Mesendoderm (in vitro differentiated cells): Measurements from ENCODE around the gene RPRD1B. TPM values are rescaled to one million over a fixed set of nuclear protein-coding genes. Genes with fewer than 3 reads are reported as not detected.

Experiments used
- DNase-seq: peaks from one replicate; pipeline ENCODE4 v3.0.0; 2013
- H2AK5ac ChIP-seq: 2 replicates; pipeline ENCODE4 v1.6.1; 2013; ENCODE audit warnings: low read length, inconsistent platforms
- H2BK120ac ChIP-seq: 2 replicates; pipeline ENCODE4 v1.6.1; 2013; ENCODE audit warnings: low read depth, mild to moderate bottlenecking, low read length, moderate library complexity, mixed read lengths
- H2BK15ac ChIP-seq: replicated peaks from 2 replicates; pipeline ENCODE4 v1.6.1; 2013; ENCODE audit warnings: low read depth, mild to moderate bottlenecking, moderate library complexity
- H2BK5ac ChIP-seq: 2 replicates; pipeline ENCODE4 v1.6.1; 2013; ENCODE audit warnings: low read length, inconsistent platforms
- H3K18ac ChIP-seq: 2 replicates; pipeline ENCODE4 v1.6.1; 2013; ENCODE audit warnings: mild to moderate bottlenecking, low read length, mixed read lengths
- H3K23ac ChIP-seq: one replicate; pipeline ENCODE4 v1.6.1; 2013; ENCODE audit warnings: low read length
- H3K27ac ChIP-seq: 2 replicates; pipeline ENCODE4 v1.5.1; 2013; ENCODE audit warnings: low read depth, mild to moderate bottlenecking, inconsistent platforms, low read length, moderate library complexity
- H3K27me3 ChIP-seq: 2 replicates; pipeline ENCODE4 v1.6.1; 2013; ENCODE audit warnings: low read length, control low read depth, mild to moderate bottlenecking, inconsistent platforms; ENCODE audit not compliant: insufficient read depth, poor library complexity
- H3K36me3 ChIP-seq: 2 replicates; pipeline ENCODE4 v1.6.1; 2013; ENCODE audit warnings: low read length, inconsistent platforms; ENCODE audit not compliant: control insufficient read depth, insufficient read depth
- H3K4ac ChIP-seq: one replicate; pipeline ENCODE4 v1.6.1; 2013; ENCODE audit warnings: low read depth, mild to moderate bottlenecking, low read length, moderate library complexity
- H3K4me1 ChIP-seq: 2 replicates; pipeline ENCODE4 v1.6.1; 2013; ENCODE audit warnings: low read depth, low read length, inconsistent platforms; ENCODE audit not compliant: control insufficient read depth
- H3K4me2 ChIP-seq: 2 replicates; pipeline ENCODE4 v1.6.1; 2013; ENCODE audit warnings: low read length
- H3K4me3 ChIP-seq: 2 replicates; pipeline ENCODE4 v1.5.1; 2013; ENCODE audit warnings: mild to moderate bottlenecking, low read length
- H3K56ac ChIP-seq: one replicate; pipeline ENCODE4 v1.6.1; 2013; ENCODE audit warnings: low read length
- H3K79me1 ChIP-seq: 2 replicates; pipeline ENCODE4 v1.6.1; 2013; ENCODE audit warnings: low read length, inconsistent platforms
- H3K79me2 ChIP-seq: 2 replicates; pipeline ENCODE4 v1.6.1; 2013; ENCODE audit warnings: mild to moderate bottlenecking, low read length; ENCODE audit not compliant: control insufficient read depth, insufficient read depth
- H3K9ac ChIP-seq: 2 replicates; pipeline ENCODE4 v1.6.1; 2013; ENCODE audit warnings: low read length, inconsistent platforms
- H4K5ac ChIP-seq: one replicate; pipeline ENCODE4 v1.6.1; 2013; ENCODE audit warnings: low read length
- H4K8ac ChIP-seq: one replicate; pipeline ENCODE4 v1.6.1; 2013; ENCODE audit warnings: low read depth, mild to moderate bottlenecking, control low read depth, low read length, moderate library complexity
- WGBS: extraction: QIAGEN DNeasy Blood & Tissue Kit; methylation state at CpG from one replicate; pipeline ENCODE4 v1.1.7; 2013; ENCODE audit warnings: low lambda C conversion rate, missing lambda C conversion rate; ENCODE audit not compliant: insufficient coverage; ENCODE audit errors: extremely low coverage; 5-methylcytosine and 5-hydroxymethylcytosine counted together
- polyA plus RNA-seq, 2 experiments: library from polyadenylated mRNA; stranded (reverse); fragments of 200-250 nt; gene quantifications; one replicate each; pipeline ENCODE4 v1.2.3, GENCODE V29; 2013

Gene RPRD1B
- 26.3 TPM for polyA plus RNA-seq (2013, experiment 1 of 2)
- polyA plus RNA-seq (2013, experiment 2 of 2) = 25.7 TPM

- H3K79me2 ChIP-seq = peaks cover 57% of the 10 kb centered on the region
- peak within 1 kb of the TSS; percentile 89 for H3K4me3 ChIP-seq
- peaks cover 1% of the 10 kb centered on the region for H3K36me3 ChIP-seq
- peak within 1 kb of the TSS; percentile 88 for H3K4ac ChIP-seq
- peak; percentile 96 for DNase-seq
- peak within 1 kb of the TSS; percentile 71 for H3K27ac ChIP-seq
- peaks cover 34% of the 10 kb centered on the region for H3K79me1 ChIP-seq
- peak within 1 kb of the TSS; percentile 99 for H3K56ac ChIP-seq
- H2BK15ac ChIP-seq = no peak within 1 kb of the TSS
- no peak within 1 kb of the TSS for H2BK120ac ChIP-seq
- H3K18ac ChIP-seq = no peak within 1 kb of the TSS
- H3K4me2 ChIP-seq = peak within 1 kb of the TSS; percentile 88
- H2BK5ac ChIP-seq = peak within 1 kb of the TSS; percentile 86
- H3K23ac ChIP-seq = peak within 1 kb of the TSS; percentile 59
- H3K9ac ChIP-seq = peak within 1 kb of the TSS; percentile 96
- H3K4me1 ChIP-seq = peaks cover 13% of the 10 kb centered on the region
- no peak within 1 kb of the TSS for H4K8ac ChIP-seq
- H3K27me3 ChIP-seq = no peaks in the 10 kb centered on the region
- peak within 1 kb of the TSS; percentile 61 for H4K5ac ChIP-seq
- WGBS = no CpG with 5 or more reads among the region's 69 CpGs
- peak within 1 kb of the TSS; percentile 75 for H2AK5ac ChIP-seq
Observed at GRCh38 chr20:38033330-38034107, at the start of gene RPRD1B, which contains the start of gene TTI1. TSS of gene RPRD1B (plus strand) at chr20:38033746. CDS start at chr20:38033948, 202 bp downstream. TSS of gene TTI1 (minus strand) at chr20:38033456. CDS start at chr20:38013816, 19,640 bp downstream.

GRCh38 chr20:37984018-37984785 lies 49.3 kb upstream of the RPRD1B start:
- H3K23ac ChIP-seq = no peak overlapping the region
- H2AK5ac ChIP-seq = no peak overlapping the region
- H4K8ac ChIP-seq = no peak overlapping the region
- no CpG with 5 or more reads among the region's 14 CpGs for WGBS
- no peak overlapping the region for H2BK5ac ChIP-seq
- H4K5ac ChIP-seq = no peak overlapping the region
- H3K18ac ChIP-seq = no peak overlapping the region
- no peak overlapping the region for H3K9ac ChIP-seq
- no peaks in the 10 kb centered on the region for H3K36me3 ChIP-seq
- no peaks in the 10 kb centered on the region for H3K4me1 ChIP-seq
- H2BK15ac ChIP-seq = no peak overlapping the region
- no peak overlapping the region for H3K4ac ChIP-seq
- no peak overlapping the region for H3K27ac ChIP-seq
- no peaks in the 10 kb centered on the region for H3K79me1 ChIP-seq
- H3K4me2 ChIP-seq = no peak overlapping the region
- H3K4me3 ChIP-seq = no peak overlapping the region
- no peak for DNase-seq
- H2BK120ac ChIP-seq = no peak overlapping the region
- H3K79me2 ChIP-seq = no peaks in the 10 kb centered on the region
- H3K56ac ChIP-seq = no peak overlapping the region
- no peaks in the 10 kb centered on the region for H3K27me3 ChIP-seq

- no CpG with 5 or more reads among the region's 9 CpGs for WGBS
- no peak overlapping the region for H3K56ac ChIP-seq
- no peak overlapping the region for H2BK120ac ChIP-seq
- no peaks in the 10 kb centered on the region for H3K4me1 ChIP-seq
- H3K27ac ChIP-seq = no peak overlapping the region
- no peaks in the 10 kb centered on the region for H3K79me2 ChIP-seq
- H3K79me1 ChIP-seq = no peaks in the 10 kb centered on the region
- no peak overlapping the region for H3K4ac ChIP-seq
- no peak overlapping the region for H3K18ac ChIP-seq
- H3K36me3 ChIP-seq = peaks cover 2% of the 10 kb centered on the region
- DNase-seq = no peak
- H4K8ac ChIP-seq = no peak overlapping the region
- no peak overlapping the region for H2BK15ac ChIP-seq
- no peak overlapping the region for H3K4me3 ChIP-seq
- H3K9ac ChIP-seq = no peak overlapping the region
- no peak overlapping the region for H2BK5ac ChIP-seq
- H3K4me2 ChIP-seq = no peak overlapping the region
- H4K5ac ChIP-seq = no peak overlapping the region
- no peak overlapping the region for H3K23ac ChIP-seq
- no peak overlapping the region for H2AK5ac ChIP-seq
- no peaks in the 10 kb centered on the region for H3K27me3 ChIP-seq
Observed at GRCh38 chr20:37986044-37986858, 47.3 kb upstream of the RPRD1B start.

- Histone ChIP-seq H4K8ac (no peak overlapping the region), H3K4me2 (no peak overlapping the region), H3K18ac (no peak overlapping the region), H3K27me3 (no peaks in the 10 kb centered on the region), H3K4me1 (no peaks in the 10 kb centered on the region), H3K79me2 (no peaks in the 10 kb centered on the region), H4K5ac (no peak overlapping the region), H2BK15ac (no peak overlapping the region), H3K56ac (no peak overlapping the region), H3K4me3 (no peak overlapping the region), H2BK5ac (no peak overlapping the region), H3K4ac (no peak overlapping the region), H2AK5ac (no peak overlapping the region), H3K23ac (no peak overlapping the region), H3K27ac (no peak overlapping the region), H2BK120ac (no peak overlapping the region), H3K36me3 (peaks cover 3% of the 10 kb centered on the region), H3K79me1 (no peaks in the 10 kb centered on the region), H3K9ac (no peak overlapping the region)
- no CpG with 5 or more reads among the region's 9 CpGs for WGBS
- peak; percentile 41 for DNase-seq
Observed at GRCh38 chr20:37986873-37987601, 46.5 kb upstream of the RPRD1B start.

GRCh38 chr20:37987602-37988290 lies 45.8 kb upstream of the RPRD1B start:
- H2AK5ac ChIP-seq = no peak overlapping the region
- H3K36me3 ChIP-seq = peaks cover 3% of the 10 kb centered on the region
- H2BK120ac ChIP-seq = no peak overlapping the region
- H3K4ac ChIP-seq = no peak overlapping the region
- H3K4me3 ChIP-seq = no peak overlapping the region
- no peak overlapping the region for H2BK15ac ChIP-seq
- peak; percentile 66 for DNase-seq
- no peak overlapping the region for H4K8ac ChIP-seq
- H2BK5ac ChIP-seq = no peak overlapping the region
- H3K56ac ChIP-seq = peak overlapping the region; percentile 28
- no peak overlapping the region for H3K27ac ChIP-seq
- WGBS = no CpG with 5 or more reads among the region's 12 CpGs
- no peak overlapping the region for H4K5ac ChIP-seq
- H3K79me2 ChIP-seq = no peaks in the 10 kb centered on the region
- H3K4me2 ChIP-seq = no peak overlapping the region
- no peak overlapping the region for H3K18ac ChIP-seq
- no peak overlapping the region for H3K23ac ChIP-seq
- no peaks in the 10 kb centered on the region for H3K27me3 ChIP-seq
- H3K4me1 ChIP-seq = no peaks in the 10 kb centered on the region
- H3K79me1 ChIP-seq = no peaks in the 10 kb centered on the region
- no peak overlapping the region for H3K9ac ChIP-seq
